ENCODE data around the gene ITIH3.
A peak's percentile ranks its signal among the peaks of the same experiment; 100 is the strongest.

ITIH3 gene

GRCh38 chr3:52794612-52795099 is at the start of gene ITIH3:
Gene ITIH3, plus strand, starts transcription at chr3:52794796. Its CDS starts 8 bp downstream, at chr3:52794804.
- DNase-seq = no peak
- TF ChIP-seq GATA1 (IDR thresholded peaks at IDR 0.05; ENCODE audit: low read depth, low read length) = no peak

GRCh38 chr3:52752045-52752660 is 42.4 kb upstream of the ITIH3 start:
- TF ChIP-seq GATA1 (IDR thresholded peaks at IDR 0.05; ENCODE audit: low read depth, low read length) (no peak), POLR2A (IDR thresholded peaks at IDR 0.05; ENCODE audit: low read length) (no peak)
- no peak for DNase-seq

GRCh38 chr3:52754373-52754772 is 40.2 kb upstream of the ITIH3 start:
- DNase-seq = no peak
- TF ChIP-seq POLR2A (IDR thresholded peaks at IDR 0.05; ENCODE audit: low read length) (no peak), GATA1 (IDR thresholded peaks at IDR 0.05; ENCODE audit: low read depth, low read length) (no peak)

- TF ChIP-seq POLR2A (IDR thresholded peaks at IDR 0.05; ENCODE audit: low read length) (no peak), GATA1 (IDR thresholded peaks at IDR 0.05; ENCODE audit: low read depth, low read length) (no peak)
- DNase-seq = no peak
Observed at GRCh38 chr3:52756141-52756540, 38.5 kb upstream of the ITIH3 start.

GRCh38 chr3:52763466-52763865 is 31.1 kb upstream of the ITIH3 start:
- DNase-seq = peak; percentile 67 to 77
- TF ChIP-seq GATA1 (IDR thresholded peaks at IDR 0.05; ENCODE audit: low read depth, low read length) = no peak
- TF ChIP-seq POLR2A (IDR thresholded peaks at IDR 0.05; ENCODE audit: low read length) = no peak

GRCh38 chr3:52769786-52770455 is 24.7 kb upstream of the ITIH3 start:
- peak; percentile 34 to 47 for DNase-seq
- TF ChIP-seq POLR2A (IDR thresholded peaks at IDR 0.05; ENCODE audit: low read length) (no peak), GATA1 (IDR thresholded peaks at IDR 0.05; ENCODE audit: low read depth, low read length) (no peak)

- peak; percentile 91 to 94 for DNase-seq
- TF ChIP-seq GATA1 (IDR thresholded peaks at IDR 0.05; ENCODE audit: low read depth, low read length) (no peak), POLR2A (IDR thresholded peaks at IDR 0.05; ENCODE audit: low read length) (peak; percentile 97)
Observed at GRCh38 chr3:52770496-52771333, 23.9 kb upstream of the ITIH3 start, which contains the start of gene NEK4. Gene NEK4, minus strand, starts transcription at chr3:52770940. Its CDS starts 194 bp downstream, at chr3:52770746.

GRCh38 chr3:52771334-52771681 is 23.3 kb upstream of the ITIH3 start:
- DNase-seq = no peak
- TF ChIP-seq POLR2A (IDR thresholded peaks at IDR 0.05; ENCODE audit: low read length) (peak; percentile 70), GATA1 (IDR thresholded peaks at IDR 0.05; ENCODE audit: low read depth, low read length) (no peak)

- no peak for TF ChIP-seq POLR2A (IDR thresholded peaks at IDR 0.05; ENCODE audit: low read length)
- no peak for TF ChIP-seq GATA1 (IDR thresholded peaks at IDR 0.05; ENCODE audit: low read depth, low read length)
Observed at GRCh38 chr3:52771702-52772101, 22.9 kb upstream of the ITIH3 start.

GRCh38 chr3:52773361-52774065 is 21.1 kb upstream of the ITIH3 start:
- no peak for DNase-seq

More at GRCh38 chr3:52771702-52772101, 22.9 kb upstream of the ITIH3 start:
- no peak for DNase-seq

GRCh38 chr3:52774066-52774713 is 20.4 kb upstream of the ITIH3 start:
- DNase-seq = no peak
- no peak for TF ChIP-seq POLR2A (IDR thresholded peaks at IDR 0.05; ENCODE audit: low read length)
- no peak for TF ChIP-seq GATA1 (IDR thresholded peaks at IDR 0.05; ENCODE audit: low read depth, low read length)

More at GRCh38 chr3:52773361-52774065, 21.1 kb upstream of the ITIH3 start:
- no peak for TF ChIP-seq GATA1 (IDR thresholded peaks at IDR 0.05; ENCODE audit: low read depth, low read length)
- TF ChIP-seq POLR2A (IDR thresholded peaks at IDR 0.05; ENCODE audit: low read length) = no peak

- TF ChIP-seq POLR2A (IDR thresholded peaks at IDR 0.05; ENCODE audit: low read length) = no peak
- TF ChIP-seq GATA1 (IDR thresholded peaks at IDR 0.05; ENCODE audit: low read depth, low read length) = no peak
- peak; percentile 59 to 60 for DNase-seq
Observed at GRCh38 chr3:52774901-52775864, 19.4 kb upstream of the ITIH3 start.

All from erythroblast (primary cell).